Suprapubic skin (tissue), 4 donors: ENCODE data around the gene KLRF1. TPM values are rescaled to one million over a fixed set of nuclear protein-coding genes. Genes with fewer than 3 reads are reported as not detected.

ENCODE experiments used
- DNase-seq, 2 donors: peaks; one replicate each; pipeline ENCODE4 v3.0.0-alpha.2; 2019; ENCODE audit warnings: low spot score in 2 of 2
- H3K27ac ChIP-seq: fragments of 200-600 bp; sonication (generic); one replicate; pipeline ENCODE4 v1.5.1; 2019
- H3K27me3 ChIP-seq: fragments of 200-600 bp; sonication (generic); one replicate; pipeline ENCODE4 v1.5.1; 2019
- H3K36me3 ChIP-seq: fragments of 200-600 bp; sonication (generic); one replicate; pipeline ENCODE4 v1.5.1; 2019
- H3K4me1 ChIP-seq: fragments of 200-600 bp; sonication (generic); one replicate; pipeline ENCODE4 v1.5.1; 2019
- H3K4me3 ChIP-seq: fragments of 200-600 bp; sonication (generic); one replicate; pipeline ENCODE4 v1.5.1; 2019; ENCODE audit warnings: mild to moderate bottlenecking
- H3K9me3 ChIP-seq: fragments of 200-600 bp; sonication (generic); one replicate; pipeline ENCODE4 v1.5.1; 2019
- CTCF ChIP-seq, 2 donors: fragments of 200-600 bp in 1 of 2; fragments of 450-650 bp in 1 of 2; sonication (generic) in 1 of 2; IDR thresholded peaks; one replicate each; pipeline ENCODE4 v1.5.1; 2016 to 2019; ENCODE audit warnings: antibody characterized with exemption in 2 of 2, mild to moderate bottlenecking in 1 of 2, moderate library complexity in 1 of 2
- EP300 ChIP-seq: sonication (generic); formaldehyde crosslinking; IDR thresholded peaks from one replicate; pipeline ENCODE4 v1.6.1; 2017; ENCODE audit warnings: antibody characterized with exemption
- POLR2A ChIP-seq, 2 donors: fragments of 450-650 bp; IDR thresholded peaks; one replicate each; pipeline ENCODE4 v1.6.1; 2017; ENCODE audit warnings: antibody characterized with exemption in 2 of 2, mild to moderate bottlenecking in 2 of 2, moderate library complexity in 2 of 2
- POLR2AphosphoS5 ChIP-seq, 3 donors: sonication (generic); formaldehyde crosslinking; IDR thresholded peaks; one replicate each; pipeline ENCODE4 v1.6.1; 2017; ENCODE audit warnings: antibody characterized with exemption in 3 of 3
- WGBS: methylation state at CpG from one replicate; pipeline ENCODE4 v1.1.5; 2018; 5-methylcytosine and 5-hydroxymethylcytosine counted together
- total RNA-seq, 4 donors: library from RNA; depleted of rRNA; stranded (reverse); fragments of >200 nt; gene quantifications; one replicate each; pipeline ENCODE4 v1.1.0, GENCODE V29; 2016

The KLRF1 gene
- total RNA-seq, 4 donors from 2014 or later, result not detected

- Histone ChIP-seq H3K4me3 (no peak overlapping the region), H3K9me3 (no peaks in the 10 kb centered on the region), H3K27ac (no peak overlapping the region), H3K36me3 (no peaks in the 10 kb centered on the region), H3K4me1 (peaks cover 5% of the 10 kb centered on the region), H3K27me3 (peaks cover 2% of the 10 kb centered on the region)
- 73% methylated on average over 4 of the region's 4 CpGs for WGBS
- no peak for DNase-seq
- no peak for TF ChIP-seq POLR2AphosphoS5 (IDR thresholded peaks at IDR 0.05)
- TF ChIP-seq EP300, result no peak
- no peak for TF ChIP-seq POLR2A (IDR thresholded peaks at IDR 0.05)
- no peak for TF ChIP-seq CTCF (IDR thresholded peaks at IDR 0.05)
Measured at GRCh38 chr12:9809338-9809737, 17.9 kb upstream of the KLRF1 start.

- Histone ChIP-seq H3K27ac (no peak overlapping the region), H3K9me3 (no peaks in the 10 kb centered on the region), H3K4me3 (no peak overlapping the region), H3K4me1 (peaks cover 5% of the 10 kb centered on the region), H3K27me3 (peaks cover 2% of the 10 kb centered on the region), H3K36me3 (no peaks in the 10 kb centered on the region)
- no peak for DNase-seq
- TF ChIP-seq CTCF (IDR thresholded peaks at IDR 0.05), result no peak
- no peak for TF ChIP-seq POLR2AphosphoS5 (IDR thresholded peaks at IDR 0.05)
- TF ChIP-seq POLR2A (IDR thresholded peaks at IDR 0.05), result no peak
- TF ChIP-seq EP300, result no peak
Measured at GRCh38 chr12:9809866-9810265, 17.4 kb upstream of the KLRF1 start.

- H3K27me3 ChIP-seq, result peaks cover 2% of the 10 kb centered on the region
- H3K9me3 ChIP-seq, result no peaks in the 10 kb centered on the region
- 66% methylated on average over 2 of the region's 2 CpGs for WGBS
- H3K4me3 ChIP-seq, result no peak overlapping the region
- H3K27ac ChIP-seq, result no peak overlapping the region
- H3K4me1 ChIP-seq, result peaks cover 5% of the 10 kb centered on the region
- TF ChIP-seq POLR2AphosphoS5 (IDR thresholded peaks at IDR 0.05), result no peak
- no peak for TF ChIP-seq POLR2A (IDR thresholded peaks at IDR 0.05)
- no peak for TF ChIP-seq EP300
- no peak for TF ChIP-seq CTCF (IDR thresholded peaks at IDR 0.05)
- no peak for DNase-seq
- no peaks in the 10 kb centered on the region for H3K36me3 ChIP-seq
Measured at GRCh38 chr12:9810671-9811070, 16.6 kb upstream of the KLRF1 start.

GRCh38 chr12:9811621-9812020, 15.7 kb upstream of the KLRF1 start:
- Histone ChIP-seq H3K27ac (no peak overlapping the region), H3K36me3 (no peaks in the 10 kb centered on the region), H3K4me3 (no peak overlapping the region), H3K9me3 (no peaks in the 10 kb centered on the region), H3K4me1 (peaks cover 5% of the 10 kb centered on the region), H3K27me3 (peaks cover 2% of the 10 kb centered on the region)
- no peak for TF ChIP-seq POLR2A (IDR thresholded peaks at IDR 0.05)
- no peak for TF ChIP-seq POLR2AphosphoS5 (IDR thresholded peaks at IDR 0.05)
- no peak for TF ChIP-seq EP300
- TF ChIP-seq CTCF (IDR thresholded peaks at IDR 0.05), result no peak
- no peak for DNase-seq
- WGBS, result 88% methylated on average over 5 of the region's 5 CpGs

- Histone ChIP-seq H3K27ac (no peak overlapping the region), H3K4me3 (peak overlapping the region; percentile 32), H3K9me3 (no peaks in the 10 kb centered on the region), H3K27me3 (peaks cover 2% of the 10 kb centered on the region), H3K4me1 (peaks cover 5% of the 10 kb centered on the region), H3K36me3 (no peaks in the 10 kb centered on the region)
- peak; percentile 84 to 87 for DNase-seq
- peak; percentile 42 to 85 for TF ChIP-seq CTCF (IDR thresholded peaks at IDR 0.05)
- no peak for TF ChIP-seq POLR2AphosphoS5 (IDR thresholded peaks at IDR 0.05)
- 74% methylated on average over 12 of the region's 32 CpGs for WGBS
Measured at GRCh38 chr12:9813821-9814798, 13.2 kb upstream of the KLRF1 start.
